Measurements from ENCODE around the gene MINAR1.

The MINAR1 gene

DNA sequence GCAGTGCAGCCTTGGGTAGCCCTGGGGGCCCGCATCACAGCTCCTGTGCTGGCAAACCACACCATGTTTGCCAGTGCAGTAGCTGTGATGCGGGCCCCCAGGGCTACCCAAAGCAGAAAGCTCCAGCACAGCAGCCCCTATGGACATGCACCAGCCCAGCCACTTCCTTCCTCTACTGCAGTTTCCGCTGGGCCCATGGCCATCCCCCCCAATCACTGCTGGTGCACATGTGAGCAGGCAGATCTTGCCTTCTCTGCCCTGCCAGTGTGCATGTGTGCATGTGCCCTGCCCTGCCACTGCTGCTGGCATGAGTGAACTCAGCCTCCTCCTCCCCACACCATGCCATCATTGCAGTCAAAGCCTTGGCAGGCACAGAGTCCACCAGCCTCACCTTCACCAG, 20.1 kb upstream of the MINAR1 start:
- Histone ChIP-seq H3K79me2 (ENCODE audit: control insufficient read depth, insufficient read depth, low read length, poor library complexity) (no peaks in the 10 kb centered on the region), H2BK12ac (ENCODE audit: low read length) (no peak overlapping the region), H3K4me1 (ENCODE audit: control insufficient read depth in 1 of 2, insufficient read depth in 2 of 2, low read length in 2 of 2) (no peaks in the 10 kb centered on the region), H3K14ac (ENCODE audit: low read length) (no peak overlapping the region), H3K27ac (ENCODE audit: low read depth, low read length) (no peak overlapping the region), H3K9ac (ENCODE audit: low read length) (no peak overlapping the region), H4K91ac (ENCODE audit: low read depth, low read length) (no peak overlapping the region), H3K4me2 (ENCODE audit: low read length) (no peak overlapping the region), H2BK5ac (ENCODE audit: low read depth, low read length, poor library complexity) (no peak overlapping the region), H3K4me3 (ENCODE audit: low read depth, low read length) (no peak overlapping the region), H2BK120ac (ENCODE audit: insufficient read depth, low read length, poor library complexity) (no peak overlapping the region), H3K23ac (ENCODE audit: low read length) (no peak overlapping the region), H3K18ac (ENCODE audit: low read length) (no peak overlapping the region), H2AFZ (ENCODE audit: insufficient read depth, low read length, poor library complexity) (no peak overlapping the region), H2AK5ac (ENCODE audit: low read length) (no peak overlapping the region), H3K27me3 (ENCODE audit: insufficient read depth, low read length) (no peaks in the 10 kb centered on the region), H3K79me1 (ENCODE audit: low read length) (no peaks in the 10 kb centered on the region), H3K9me3 (ENCODE audit: insufficient read depth, low read depth, low read length) (peaks cover 3% of the 10 kb centered on the region), H3K36me3 (ENCODE audit: control insufficient read depth in 1 of 2, insufficient read depth in 2 of 2, low read length in 2 of 2) (peaks cover 2 to 7% of the 10 kb centered on the region in 2 experiments), H4K12ac (ENCODE audit: low read depth, low read length) (no peak overlapping the region), H4K8ac (ENCODE audit: low read depth, low read length) (no peak overlapping the region), H3K4ac (ENCODE audit: low read depth, low read length) (no peak overlapping the region)
- DNase-seq = no peak
- WGBS (ENCODE audit: extremely low coverage, insufficient coverage, insufficient read length) = no CpG with 5 or more reads among the region's 3 CpGs

- Histone ChIP-seq H3K4me2 (ENCODE audit: low read length) (no peak overlapping the region), H3K79me2 (ENCODE audit: control insufficient read depth, insufficient read depth, low read length, poor library complexity) (no peaks in the 10 kb centered on the region), H3K27me3 (ENCODE audit: insufficient read depth, low read length) (no peaks in the 10 kb centered on the region)
Observed at GRCh38 chr15:79412429-79412828, 19.7 kb upstream of the MINAR1 start.

GRCh38 chr15:79416876-79417275, 15.3 kb upstream of the MINAR1 start:
- H3K23ac ChIP-seq (ENCODE audit: low read length) = no peak overlapping the region
- H3K36me3 ChIP-seq (ENCODE audit: control insufficient read depth in 1 of 2, insufficient read depth in 2 of 2, low read length in 2 of 2) = peaks cover 0 to 7% of the 10 kb centered on the region in 2 experiments
- no peak overlapping the region for H2AK5ac ChIP-seq (ENCODE audit: low read length)
- no peaks in the 10 kb centered on the region for H3K79me2 ChIP-seq (ENCODE audit: control insufficient read depth, insufficient read depth, low read length, poor library complexity)
- H3K27me3 ChIP-seq (ENCODE audit: insufficient read depth, low read length) = no peaks in the 10 kb centered on the region
- H2AFZ ChIP-seq (ENCODE audit: insufficient read depth, low read length, poor library complexity) = no peak overlapping the region
- H3K4me1 ChIP-seq (ENCODE audit: control insufficient read depth in 1 of 2, insufficient read depth in 2 of 2, low read length in 2 of 2) = no peaks in the 10 kb centered on the region
- H3K4me3 ChIP-seq (ENCODE audit: low read depth, low read length) = no peak overlapping the region
- no peak overlapping the region for H4K8ac ChIP-seq (ENCODE audit: low read depth, low read length)
- no peak overlapping the region for H3K14ac ChIP-seq (ENCODE audit: low read length)
- H3K4ac ChIP-seq (ENCODE audit: low read depth, low read length) = no peak overlapping the region
- no peak overlapping the region for H3K9ac ChIP-seq (ENCODE audit: low read length)
- H2BK12ac ChIP-seq (ENCODE audit: low read length) = no peak overlapping the region
- no peak overlapping the region for H2BK120ac ChIP-seq (ENCODE audit: insufficient read depth, low read length, poor library complexity)
- H3K9me3 ChIP-seq (ENCODE audit: insufficient read depth, low read depth, low read length) = peaks cover 3% of the 10 kb centered on the region
- H3K4me2 ChIP-seq (ENCODE audit: low read length) = no peak overlapping the region
- H4K91ac ChIP-seq (ENCODE audit: low read depth, low read length) = no peak overlapping the region
- no peaks in the 10 kb centered on the region for H3K79me1 ChIP-seq (ENCODE audit: low read length)
- H3K27ac ChIP-seq (ENCODE audit: low read depth, low read length) = no peak overlapping the region
- DNase-seq = no peak
- WGBS (ENCODE audit: extremely low coverage, insufficient coverage, insufficient read length) = no CpG with 5 or more reads among the region's 2 CpGs
- no peak overlapping the region for H2BK5ac ChIP-seq (ENCODE audit: low read depth, low read length, poor library complexity)
- no peak overlapping the region for H3K18ac ChIP-seq (ENCODE audit: low read length)
- no peak overlapping the region for H4K12ac ChIP-seq (ENCODE audit: low read depth, low read length)

More at GRCh38 chr15:79412429-79412828, 19.7 kb upstream of the MINAR1 start:
- WGBS (ENCODE audit: extremely low coverage, insufficient coverage, insufficient read length) = no CpG with 5 or more reads among the region's 6 CpGs
- H3K4me1 ChIP-seq (ENCODE audit: control insufficient read depth in 1 of 2, insufficient read depth in 2 of 2, low read length in 2 of 2) = no peaks in the 10 kb centered on the region
- no peak overlapping the region for H3K27ac ChIP-seq (ENCODE audit: low read depth, low read length)
- no peak overlapping the region for H4K8ac ChIP-seq (ENCODE audit: low read depth, low read length)
- H4K91ac ChIP-seq (ENCODE audit: low read depth, low read length) = no peak overlapping the region
- no peak overlapping the region for H3K23ac ChIP-seq (ENCODE audit: low read length)
- H3K79me1 ChIP-seq (ENCODE audit: low read length) = no peaks in the 10 kb centered on the region
- no peak overlapping the region for H3K14ac ChIP-seq (ENCODE audit: low read length)
- peaks cover 2 to 7% of the 10 kb centered on the region in 2 experiments for H3K36me3 ChIP-seq (ENCODE audit: control insufficient read depth in 1 of 2, insufficient read depth in 2 of 2, low read length in 2 of 2)
- no peak overlapping the region for H2BK5ac ChIP-seq (ENCODE audit: low read depth, low read length, poor library complexity)
- H3K9ac ChIP-seq (ENCODE audit: low read length) = no peak overlapping the region
- H2AFZ ChIP-seq (ENCODE audit: insufficient read depth, low read length, poor library complexity) = no peak overlapping the region
- DNase-seq = no peak
- no peak overlapping the region for H2BK120ac ChIP-seq (ENCODE audit: insufficient read depth, low read length, poor library complexity)
- peak overlapping the region; percentile 2 for H3K4me3 ChIP-seq (ENCODE audit: low read depth, low read length)
- no peak overlapping the region for H3K4ac ChIP-seq (ENCODE audit: low read depth, low read length)
- no peak overlapping the region for H2BK12ac ChIP-seq (ENCODE audit: low read length)
- no peak overlapping the region for H4K12ac ChIP-seq (ENCODE audit: low read depth, low read length)
- no peak overlapping the region for H3K18ac ChIP-seq (ENCODE audit: low read length)
- no peak overlapping the region for H2AK5ac ChIP-seq (ENCODE audit: low read length)
- peaks cover 3% of the 10 kb centered on the region for H3K9me3 ChIP-seq (ENCODE audit: insufficient read depth, low read depth, low read length)

- Histone ChIP-seq H3K4me3 (ENCODE audit: low read depth, low read length) (no peak overlapping the region), H2BK5ac (ENCODE audit: low read depth, low read length, poor library complexity) (no peak overlapping the region), H3K14ac (ENCODE audit: low read length) (no peak overlapping the region)
Observed at GRCh38 chr15:79418693-79419279, 13.3 kb upstream of the MINAR1 start.

More at GRCh38 chr15:79418693-79419279, 13.3 kb upstream of the MINAR1 start:
- no peak overlapping the region for H2AFZ ChIP-seq (ENCODE audit: insufficient read depth, low read length, poor library complexity)
- no peak for DNase-seq
- no peak overlapping the region for H2AK5ac ChIP-seq (ENCODE audit: low read length)
- H2BK120ac ChIP-seq (ENCODE audit: insufficient read depth, low read length, poor library complexity) = no peak overlapping the region
- no peak overlapping the region for H4K12ac ChIP-seq (ENCODE audit: low read depth, low read length)
- no peaks in the 10 kb centered on the region for H3K27me3 ChIP-seq (ENCODE audit: insufficient read depth, low read length)
- no peak overlapping the region for H3K27ac ChIP-seq (ENCODE audit: low read depth, low read length)
- no peak overlapping the region for H2BK12ac ChIP-seq (ENCODE audit: low read length)
- H3K23ac ChIP-seq (ENCODE audit: low read length) = no peak overlapping the region
- no peak overlapping the region for H3K4ac ChIP-seq (ENCODE audit: low read depth, low read length)
- no CpG with 5 or more reads among the region's 9 CpGs for WGBS (ENCODE audit: extremely low coverage, insufficient coverage, insufficient read length)
- no peaks in the 10 kb centered on the region for H3K36me3 ChIP-seq (ENCODE audit: control insufficient read depth in 1 of 2, insufficient read depth in 2 of 2, low read length in 2 of 2)
- H3K79me2 ChIP-seq (ENCODE audit: control insufficient read depth, insufficient read depth, low read length, poor library complexity) = no peaks in the 10 kb centered on the region
- no peaks in the 10 kb centered on the region for H3K9me3 ChIP-seq (ENCODE audit: insufficient read depth, low read depth, low read length)
- H3K4me2 ChIP-seq (ENCODE audit: low read length) = no peak overlapping the region
- H4K8ac ChIP-seq (ENCODE audit: low read depth, low read length) = no peak overlapping the region
- no peak overlapping the region for H4K91ac ChIP-seq (ENCODE audit: low read depth, low read length)
- H3K18ac ChIP-seq (ENCODE audit: low read length) = no peak overlapping the region
- H3K9ac ChIP-seq (ENCODE audit: low read length) = no peak overlapping the region
- H3K4me1 ChIP-seq (ENCODE audit: control insufficient read depth in 1 of 2, insufficient read depth in 2 of 2, low read length in 2 of 2) = no peaks in the 10 kb centered on the region
- no peaks in the 10 kb centered on the region for H3K79me1 ChIP-seq (ENCODE audit: low read length)
